Ishikawa (cell line): Measurements from ENCODE around the gene SAMD14.

Experiments
- CEBPB ChIP-seq: IDR thresholded peaks from 2 replicates; pipeline ENCODE4 v1.6.1; 2012
- CREB1 ChIP-seq: IDR thresholded peaks from 2 replicates; pipeline ENCODE4 v1.6.1; 2012; ENCODE audit warnings: low read depth
- EGR1 ChIP-seq: IDR thresholded peaks from 2 replicates; pipeline ENCODE4 v1.6.1; 2012
- EP300 ChIP-seq: IDR thresholded peaks from 2 replicates; pipeline ENCODE4 v1.6.1; 2012; ENCODE audit warnings: borderline replicate concordance
- FOXM1 ChIP-seq: IDR thresholded peaks from 2 replicates; pipeline ENCODE4 v1.6.1; 2012; ENCODE audit warnings: low read depth, borderline replicate concordance
- NFIC ChIP-seq: IDR thresholded peaks from 2 replicates; pipeline ENCODE4 v1.6.1; 2012
- RAD21 ChIP-seq: IDR thresholded peaks from 2 replicates; pipeline ENCODE4 v1.6.1; 2012; ENCODE audit warnings: low read depth
- TAF1 ChIP-seq: IDR thresholded peaks from 2 replicates; pipeline ENCODE4 v1.6.1; 2012; ENCODE audit warnings: low read depth, mild to moderate bottlenecking
- TCF12 ChIP-seq: IDR thresholded peaks from 2 replicates; pipeline ENCODE4 v1.6.1; 2012; ENCODE audit warnings: low read depth
- TEAD4 ChIP-seq: IDR thresholded peaks from 2 replicates; pipeline ENCODE4 v1.6.1; 2012
- YY1 ChIP-seq: IDR thresholded peaks from 2 replicates; pipeline ENCODE4 v1.6.1; 2012; ENCODE audit warnings: low read depth
- ZBTB7A ChIP-seq: IDR thresholded peaks from 2 replicates; pipeline ENCODE4 v1.6.1; 2012; ENCODE audit warnings: low read depth
- TF ChIP-seq, protein P1 (sequence below): IDR thresholded peaks from 2 replicates; pipeline ENCODE4 v1.6.1; 2012; ENCODE audit warnings: low read depth, mild to moderate bottlenecking
- TF ChIP-seq, protein P2 (sequence below): IDR thresholded peaks from 2 replicates; pipeline ENCODE4 v1.6.1; 2012
- TF ChIP-seq, protein P3 (sequence below): IDR thresholded peaks from 2 replicates; pipeline ENCODE4 v1.6.1; 2012

The SAMD14 gene

DNA sequence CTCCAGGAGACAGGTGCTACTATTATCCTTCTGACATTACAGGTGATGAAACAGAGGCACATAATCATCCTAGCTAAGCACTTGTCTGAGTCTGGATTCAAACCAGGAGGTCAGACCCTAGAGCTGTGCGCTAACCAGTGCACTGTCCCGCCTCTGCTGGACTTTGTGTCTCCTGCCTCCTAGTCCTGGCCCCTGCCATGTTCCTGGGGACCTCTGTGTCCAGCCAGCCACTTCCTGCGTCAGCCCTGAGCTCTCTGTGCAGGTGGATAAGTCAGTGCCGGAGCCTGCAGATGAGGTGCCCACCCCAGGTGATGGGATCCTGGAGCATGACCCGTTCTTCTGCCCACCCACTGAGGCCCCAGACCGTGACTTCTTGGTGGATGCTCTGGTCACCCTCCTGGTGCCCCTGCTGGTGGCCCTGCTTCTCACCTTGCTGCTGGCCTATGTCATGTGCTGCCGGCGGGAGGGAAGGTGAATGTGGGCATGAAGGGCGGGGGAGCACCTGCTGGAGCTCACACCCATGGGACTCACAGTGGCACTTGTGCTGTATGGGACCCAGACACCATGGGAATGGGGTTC, 40.0 kb upstream of the SAMD14 start:
- TF ChIP-seq EP300 (peak; percentile 3; the same call in 1 of the 2 replicates), ZBTB7A (0 out of 2 replicates have a peak, but pooled peaks have one; percentile 2), TCF12 (no peak), TEAD4 (no peak), CREB1 (no peak), TAF1 (no peak)
- TF ChIP-seq, protein P1, sequence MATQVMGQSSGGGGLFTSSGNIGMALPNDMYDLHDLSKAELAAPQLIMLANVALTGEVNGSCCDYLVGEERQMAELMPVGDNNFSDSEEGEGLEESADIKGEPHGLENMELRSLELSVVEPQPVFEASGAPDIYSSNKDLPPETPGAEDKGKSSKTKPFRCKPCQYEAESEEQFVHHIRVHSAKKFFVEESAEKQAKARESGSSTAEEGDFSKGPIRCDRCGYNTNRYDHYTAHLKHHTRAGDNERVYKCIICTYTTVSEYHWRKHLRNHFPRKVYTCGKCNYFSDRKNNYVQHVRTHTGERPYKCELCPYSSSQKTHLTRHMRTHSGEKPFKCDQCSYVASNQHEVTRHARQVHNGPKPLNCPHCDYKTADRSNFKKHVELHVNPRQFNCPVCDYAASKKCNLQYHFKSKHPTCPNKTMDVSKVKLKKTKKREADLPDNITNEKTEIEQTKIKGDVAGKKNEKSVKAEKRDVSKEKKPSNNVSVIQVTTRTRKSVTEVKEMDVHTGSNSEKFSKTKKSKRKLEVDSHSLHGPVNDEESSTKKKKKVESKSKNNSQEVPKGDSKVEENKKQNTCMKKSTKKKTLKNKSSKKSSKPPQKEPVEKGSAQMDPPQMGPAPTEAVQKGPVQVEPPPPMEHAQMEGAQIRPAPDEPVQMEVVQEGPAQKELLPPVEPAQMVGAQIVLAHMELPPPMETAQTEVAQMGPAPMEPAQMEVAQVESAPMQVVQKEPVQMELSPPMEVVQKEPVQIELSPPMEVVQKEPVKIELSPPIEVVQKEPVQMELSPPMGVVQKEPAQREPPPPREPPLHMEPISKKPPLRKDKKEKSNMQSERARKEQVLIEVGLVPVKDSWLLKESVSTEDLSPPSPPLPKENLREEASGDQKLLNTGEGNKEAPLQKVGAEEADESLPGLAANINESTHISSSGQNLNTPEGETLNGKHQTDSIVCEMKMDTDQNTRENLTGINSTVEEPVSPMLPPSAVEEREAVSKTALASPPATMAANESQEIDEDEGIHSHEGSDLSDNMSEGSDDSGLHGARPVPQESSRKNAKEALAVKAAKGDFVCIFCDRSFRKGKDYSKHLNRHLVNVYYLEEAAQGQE, result no peak
- TF ChIP-seq, protein P2, sequence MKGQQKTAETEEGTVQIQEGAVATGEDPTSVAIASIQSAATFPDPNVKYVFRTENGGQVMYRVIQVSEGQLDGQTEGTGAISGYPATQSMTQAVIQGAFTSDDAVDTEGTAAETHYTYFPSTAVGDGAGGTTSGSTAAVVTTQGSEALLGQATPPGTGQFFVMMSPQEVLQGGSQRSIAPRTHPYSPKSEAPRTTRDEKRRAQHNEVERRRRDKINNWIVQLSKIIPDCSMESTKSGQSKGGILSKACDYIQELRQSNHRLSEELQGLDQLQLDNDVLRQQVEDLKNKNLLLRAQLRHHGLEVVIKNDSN, result peak; percentile 63
- TF ChIP-seq, protein P3, sequence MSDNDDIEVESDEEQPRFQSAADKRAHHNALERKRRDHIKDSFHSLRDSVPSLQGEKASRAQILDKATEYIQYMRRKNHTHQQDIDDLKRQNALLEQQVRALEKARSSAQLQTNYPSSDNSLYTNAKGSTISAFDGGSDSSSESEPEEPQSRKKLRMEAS, result peak; percentile 61

DNA sequence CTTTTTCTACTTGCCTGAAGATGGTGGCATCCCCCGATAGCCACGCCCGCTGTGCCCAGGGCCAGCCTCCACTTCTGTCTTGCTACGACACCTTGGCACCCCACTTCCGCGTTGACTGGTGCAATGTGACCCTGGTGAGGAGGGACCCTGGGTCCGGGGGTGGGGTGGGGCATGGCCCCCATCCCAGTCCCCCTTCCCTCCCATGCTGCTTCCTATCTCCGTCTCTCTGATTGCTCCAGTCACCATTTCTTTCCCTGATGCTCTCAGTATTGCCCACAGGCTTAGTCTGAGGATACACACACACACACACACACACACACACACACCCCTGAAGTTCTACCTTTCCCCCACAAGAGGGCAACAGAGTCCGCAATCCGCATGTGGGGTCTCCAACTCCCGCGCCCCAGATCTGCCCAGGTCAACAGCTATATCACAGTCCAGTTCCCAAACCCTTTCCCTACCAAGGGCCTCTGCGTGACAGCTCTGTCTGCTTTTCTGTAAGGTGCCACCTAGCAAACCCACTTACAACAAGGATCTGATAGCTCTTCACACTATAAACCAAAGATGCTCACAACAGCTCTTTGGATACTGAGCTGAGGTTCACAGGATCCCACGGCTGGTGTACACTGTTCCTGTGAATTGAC, 39.3 kb upstream of the SAMD14 start:
- peak; percentile 80; the same call in 1 of the 2 replicates for TF ChIP-seq ZBTB7A
- TF ChIP-seq YY1, result 0 out of 2 replicates have a peak, but pooled peaks have one; percentile 29
- peak; percentile 96 for TF ChIP-seq RAD21
- no peak; the same call in 1 of the 2 replicates for TF ChIP-seq TCF12

DNA sequence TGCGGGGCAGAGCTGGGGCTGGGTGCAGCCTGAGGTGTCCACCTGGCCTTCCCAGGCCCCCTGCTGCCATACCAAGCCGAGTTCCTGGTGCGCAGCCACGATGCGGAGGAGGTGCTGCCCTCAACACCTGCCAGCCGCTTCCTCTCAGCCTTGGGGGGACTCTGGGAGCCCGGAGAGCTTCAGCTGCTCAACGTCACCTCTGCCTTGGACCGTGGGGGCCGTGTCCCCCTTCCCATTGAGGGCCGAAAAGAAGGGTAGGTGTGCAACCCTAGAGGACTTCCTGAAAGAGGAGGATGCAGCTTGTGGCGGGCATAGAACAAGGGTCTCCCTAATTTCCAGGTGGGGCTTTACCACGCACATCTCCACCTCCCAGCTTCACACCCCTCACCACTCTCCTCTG, 38.4 kb upstream of the SAMD14 start:
- TF ChIP-seq TEAD4 (no peak), ZBTB7A (no peak), TCF12 (no peak), EGR1 (no peak), NFIC (no peak), CEBPB (no peak), RAD21 (no peak), CREB1 (no peak), FOXM1 (no peak), YY1 (no peak)
- TF ChIP-seq, protein P3, result no peak
- TF ChIP-seq, protein P1, result no peak
- TF ChIP-seq, protein P2, result no peak

DNA sequence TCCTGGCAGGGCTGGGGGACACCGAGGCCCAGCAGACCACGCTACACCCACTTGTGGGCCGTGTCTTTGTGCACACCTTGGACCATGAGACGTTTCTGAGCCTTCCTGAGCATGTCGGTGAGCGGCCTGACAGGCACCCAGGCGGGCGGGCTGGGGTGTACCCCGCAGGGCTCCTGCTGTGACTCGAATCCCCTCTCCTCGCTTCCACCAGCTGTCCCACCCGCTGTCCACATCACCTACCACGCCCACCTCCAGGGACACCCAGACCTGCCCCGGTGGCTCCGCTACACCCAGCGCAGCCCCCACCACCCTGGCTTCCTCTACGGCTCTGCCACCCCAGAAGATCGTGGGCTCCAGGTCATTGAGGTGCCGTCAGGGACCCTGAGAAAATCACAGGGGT, 37.4 kb upstream of the SAMD14 start:
- TF ChIP-seq TAF1 (no peak), TEAD4 (no peak), EGR1 (no peak)

DNA sequence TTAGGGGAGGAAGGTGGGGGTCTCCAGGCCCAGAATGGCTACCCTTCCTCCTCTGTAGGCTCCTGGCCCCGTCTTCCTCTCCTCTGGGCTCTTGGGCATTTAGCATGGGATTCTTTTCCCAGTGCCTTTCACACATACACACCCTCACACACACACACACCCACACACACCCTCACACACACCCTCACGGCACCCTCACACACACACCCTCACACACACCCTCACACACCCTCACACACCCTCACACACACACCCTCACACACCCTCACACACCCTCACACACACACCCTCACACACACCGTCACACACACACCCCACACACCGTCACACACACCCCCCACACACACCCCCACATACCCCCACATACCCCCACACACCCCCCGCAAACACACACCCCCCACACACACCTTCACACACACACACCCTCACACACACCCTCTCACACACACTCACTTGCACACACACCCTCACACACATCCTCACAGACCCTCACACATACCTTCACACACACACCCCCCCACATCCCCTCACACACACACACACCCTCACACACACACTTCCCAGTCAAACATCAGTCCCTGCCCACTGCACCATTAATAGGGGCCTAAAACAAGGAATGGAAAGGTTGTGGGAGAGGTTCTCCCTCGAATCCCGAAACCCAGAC, 36.7 kb upstream of the SAMD14 start:
- TF ChIP-seq CREB1 (no peak), TCF12 (no peak), FOXM1 (no peak), NFIC (no peak), YY1 (no peak), EGR1 (no peak), EP300 (no peak), TEAD4 (no peak), TAF1 (no peak), ZBTB7A (no peak), CEBPB (no peak)
- TF ChIP-seq, protein P3, result no peak
- TF ChIP-seq, protein P2, result no peak
